GM19455 (cell line): ENCODE measurements around the gene GATA5.

Source experiments
- ATAC-seq: cut with Tn5 transposase; IDR thresholded peaks from one replicate; pipeline ENCODE4 v1.9.1; 2021; ENCODE audit not compliant: unreplicated experiment

GATA5 gene

GRCh38 chr20:62418709-62419487, 56.9 kb downstream of the GATA5 start:
- ATAC-seq, result no peak

GRCh38 chr20:62417981-62418708, 57.6 kb downstream of the GATA5 start:
- no peak for ATAC-seq

- ATAC-seq, result no peak
Observed at GRCh38 chr20:62416651-62417637, 58.9 kb downstream of the GATA5 start.

GRCh38 chr20:62415354-62416111, 60.3 kb downstream of the GATA5 start:
- ATAC-seq, result no peak

- no peak for ATAC-seq
Observed at GRCh38 chr20:62413896-62414481, 61.8 kb downstream of the GATA5 start.
